ENCODE measurements around the gene GFRA3.
"Not testable (repeated sequence)": the region's sequence is repeated elsewhere in the genome, so short reads cannot be mapped to it uniquely, and the experiment has no call there.

GFRA3 gene, protein sequence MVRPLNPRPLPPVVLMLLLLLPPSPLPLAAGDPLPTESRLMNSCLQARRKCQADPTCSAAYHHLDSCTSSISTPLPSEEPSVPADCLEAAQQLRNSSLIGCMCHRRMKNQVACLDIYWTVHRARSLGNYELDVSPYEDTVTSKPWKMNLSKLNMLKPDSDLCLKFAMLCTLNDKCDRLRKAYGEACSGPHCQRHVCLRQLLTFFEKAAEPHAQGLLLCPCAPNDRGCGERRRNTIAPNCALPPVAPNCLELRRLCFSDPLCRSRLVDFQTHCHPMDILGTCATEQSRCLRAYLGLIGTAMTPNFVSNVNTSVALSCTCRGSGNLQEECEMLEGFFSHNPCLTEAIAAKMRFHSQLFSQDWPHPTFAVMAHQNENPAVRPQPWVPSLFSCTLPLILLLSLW

DNA sequence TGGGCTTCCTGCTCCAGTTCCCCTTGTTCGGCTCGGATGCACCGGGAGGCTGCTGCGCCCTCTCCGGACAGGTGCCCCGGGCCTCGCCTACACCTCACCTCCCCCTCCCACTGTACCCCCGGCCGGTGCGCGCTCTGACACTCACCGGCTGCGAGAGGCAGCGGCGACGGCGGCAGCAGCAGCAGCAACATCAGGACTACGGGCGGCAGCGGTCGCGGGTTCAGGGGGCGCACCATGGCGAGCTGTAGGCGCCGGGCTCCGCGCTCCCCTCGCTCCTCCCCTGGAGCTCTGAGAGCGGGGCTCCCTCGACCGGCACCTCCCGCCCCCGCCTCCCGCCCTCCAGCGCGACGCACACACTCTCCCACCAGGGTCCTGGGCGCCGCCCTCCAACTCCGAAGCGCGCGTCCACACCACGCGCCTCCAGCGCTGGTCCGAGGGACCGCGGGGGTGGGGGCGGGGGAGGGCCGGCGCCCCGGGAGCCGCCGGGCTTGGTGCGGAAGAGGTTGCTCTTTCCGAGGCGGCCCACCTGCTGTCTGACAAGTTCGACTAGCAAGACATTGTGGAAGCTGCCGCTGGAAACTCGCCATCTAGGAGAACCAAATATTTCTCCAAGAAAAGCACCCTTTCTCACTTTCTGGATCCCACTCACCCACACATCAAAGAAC lies at the start of gene GFRA3:
GFRA3 (minus strand) TSS at position 433 of the 665 bp plus-strand sequence; CDS start at position 236, 197 bp downstream.
- DNase-seq (no peak), ATAC-seq (replicated peaks) (peak; percentile 59 to 66)
- peaks cover 24 to 32% of the 10 kb centered on the region in 2 donors for H3K27me3 Mint-ChIP-seq
- peak within 1 kb of the TSS; percentile 66 to 68 for H3K4me3 Mint-ChIP-seq
- peaks cover 5 to 7% of the 10 kb centered on the region in 2 donors for H3K4me1 Mint-ChIP-seq
- no peaks in the 10 kb centered on the region for H3K9me3 Mint-ChIP-seq
- no peak within 1 kb of the TSS for H3K27ac Mint-ChIP-seq
- no peaks in the 10 kb centered on the region for H3K36me3 Mint-ChIP-seq

DNA sequence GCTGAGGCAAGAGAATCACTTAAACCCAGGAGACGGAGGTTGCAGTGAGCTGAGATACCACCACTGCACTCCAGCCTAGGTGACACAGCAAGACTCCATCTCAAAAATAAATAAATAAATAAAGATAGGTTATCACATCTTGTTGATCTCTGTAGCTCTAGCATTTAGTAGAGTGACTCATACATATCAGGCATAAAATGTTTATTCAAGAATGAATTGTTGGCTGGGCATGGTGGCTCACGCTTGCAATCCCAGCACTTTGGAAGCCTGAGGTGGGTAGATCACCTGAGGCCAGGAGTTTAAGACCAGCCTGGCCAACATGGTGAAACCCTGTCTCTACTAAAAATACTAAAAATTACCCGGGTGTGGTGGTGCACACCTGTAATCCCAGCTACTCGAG lies 43.8 kb upstream of the GFRA3 start:
- not testable (repeated sequence) for H3K36me3 Mint-ChIP-seq; H3K27ac Mint-ChIP-seq; H3K4me1 Mint-ChIP-seq; DNase-seq; H3K4me3 Mint-ChIP-seq; H3K27me3 Mint-ChIP-seq; ATAC-seq (replicated peaks); H3K9me3 Mint-ChIP-seq

DNA sequence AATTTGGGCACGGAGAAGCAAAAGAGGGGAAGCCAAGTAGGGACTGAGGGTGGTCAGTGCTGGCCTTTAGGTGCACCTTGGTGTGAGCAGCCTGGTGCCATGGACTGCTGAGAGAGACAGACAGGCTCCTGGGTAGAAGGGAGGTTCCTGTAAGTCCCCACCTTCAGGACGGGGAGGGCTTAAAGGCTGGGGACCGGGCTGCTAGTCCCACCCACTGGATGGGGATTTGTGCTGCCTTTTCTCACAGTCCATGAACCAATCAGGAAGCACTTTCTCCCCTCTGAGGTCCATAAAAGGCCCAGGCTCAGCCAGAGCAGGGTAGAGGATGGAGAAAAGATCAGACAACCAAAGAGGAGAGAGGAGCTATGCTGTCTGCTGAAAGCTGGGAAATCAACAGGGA lies 41.9 kb upstream of the GFRA3 start:
- Mint-ChIP-seq H3K36me3 (no peaks in the 10 kb centered on the region), H3K9me3 (peaks cover 0 to 2% of the 10 kb centered on the region in 2 donors), H3K4me3 (no peak overlapping the region), H3K27me3 (no peaks in the 10 kb centered on the region), H3K27ac (no peak overlapping the region), H3K4me1 (no peaks in the 10 kb centered on the region)
- ATAC-seq (replicated peaks), result no peak
- no peak for DNase-seq

DNA sequence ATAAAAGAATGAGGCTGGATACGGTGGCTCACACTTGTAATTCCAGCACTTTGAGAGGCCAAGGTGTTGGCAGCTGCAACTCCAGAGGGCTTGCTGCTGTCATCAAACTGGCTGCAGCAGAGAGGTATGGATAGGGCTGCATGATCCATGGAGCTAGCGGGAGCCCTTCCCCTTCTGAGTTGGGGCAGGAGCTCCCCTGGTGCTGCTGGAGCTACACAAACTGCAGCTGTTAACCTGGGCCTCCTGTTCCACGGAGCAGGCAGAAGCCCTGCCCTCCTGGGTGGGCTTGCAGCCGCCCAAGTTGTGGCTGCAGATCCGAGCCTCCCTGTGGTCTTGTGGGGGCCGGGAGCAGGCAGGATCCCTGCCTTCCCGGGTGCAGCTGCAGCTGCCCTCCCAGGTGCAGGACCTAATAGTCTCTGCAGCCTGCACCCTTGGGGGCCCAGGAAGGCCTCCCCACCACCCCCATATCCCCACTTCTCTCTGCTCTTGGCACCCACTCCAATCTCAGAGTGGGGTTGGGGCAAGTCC lies 41.4 kb upstream of the GFRA3 start:
- Mint-ChIP-seq H3K27ac (no peak overlapping the region), H3K4me1 (no peaks in the 10 kb centered on the region), H3K9me3 (peaks cover 0 to 2% of the 10 kb centered on the region in 2 donors), H3K36me3 (no peaks in the 10 kb centered on the region), H3K4me3 (no peak overlapping the region), H3K27me3 (no peaks in the 10 kb centered on the region)
- ATAC-seq (replicated peaks) (no peak), DNase-seq (no peak)

DNA sequence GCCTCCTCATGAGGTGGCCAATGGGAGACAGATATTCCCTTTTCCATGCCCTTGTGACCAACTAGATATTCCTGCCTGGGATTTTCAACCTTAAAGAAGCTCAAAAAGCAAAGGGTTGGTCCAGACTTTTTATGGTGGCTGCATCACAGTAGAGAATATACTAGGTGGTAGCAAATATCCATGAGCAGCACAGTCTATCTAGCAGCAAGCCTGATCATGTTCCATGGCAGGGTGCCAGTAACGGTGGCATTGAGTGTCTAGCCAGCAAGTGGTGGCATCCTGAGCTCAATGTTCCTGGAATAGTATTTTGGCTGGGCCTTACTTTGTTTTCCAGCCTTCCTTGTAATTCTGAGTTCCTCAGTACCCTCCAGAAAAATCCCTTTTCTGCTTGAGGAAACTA lies 31.4 kb upstream of the GFRA3 start:
- ATAC-seq (replicated peaks) (no peak), DNase-seq (no peak)
- Mint-ChIP-seq H3K27ac (no peak overlapping the region), H3K4me3 (no peak overlapping the region), H3K27me3 (no peaks in the 10 kb centered on the region), H3K4me1 (no peaks in the 10 kb centered on the region), H3K36me3 (no peaks in the 10 kb centered on the region), H3K9me3 (no peaks in the 10 kb centered on the region)

DNA sequence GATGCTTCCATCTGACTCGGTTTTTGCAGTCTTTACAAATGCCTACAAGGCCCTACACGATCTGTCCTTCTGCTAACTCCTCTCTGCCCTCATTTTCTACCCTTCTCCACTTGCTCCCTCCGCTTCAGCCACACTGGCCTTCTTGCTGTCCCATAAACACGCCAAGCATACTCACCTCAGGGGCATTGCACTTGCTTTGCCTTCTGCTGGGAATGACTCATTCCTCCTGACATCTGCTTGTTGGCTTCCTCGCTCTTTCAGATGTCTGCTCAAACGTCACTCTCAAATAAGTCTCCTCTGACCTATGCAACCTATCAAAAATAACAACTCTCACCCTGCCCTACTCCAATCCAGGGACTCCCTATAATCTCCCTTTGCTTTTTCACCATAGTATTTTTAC lies 29.0 kb upstream of the GFRA3 start:
- no peak for DNase-seq
- Mint-ChIP-seq H3K9me3 (no peaks in the 10 kb centered on the region), H3K27ac (no peak overlapping the region), H3K4me3 (no peak overlapping the region), H3K36me3 (no peaks in the 10 kb centered on the region), H3K4me1 (no peaks in the 10 kb centered on the region), H3K27me3 (no peaks in the 10 kb centered on the region)
- ATAC-seq (replicated peaks), result no peak

DNA sequence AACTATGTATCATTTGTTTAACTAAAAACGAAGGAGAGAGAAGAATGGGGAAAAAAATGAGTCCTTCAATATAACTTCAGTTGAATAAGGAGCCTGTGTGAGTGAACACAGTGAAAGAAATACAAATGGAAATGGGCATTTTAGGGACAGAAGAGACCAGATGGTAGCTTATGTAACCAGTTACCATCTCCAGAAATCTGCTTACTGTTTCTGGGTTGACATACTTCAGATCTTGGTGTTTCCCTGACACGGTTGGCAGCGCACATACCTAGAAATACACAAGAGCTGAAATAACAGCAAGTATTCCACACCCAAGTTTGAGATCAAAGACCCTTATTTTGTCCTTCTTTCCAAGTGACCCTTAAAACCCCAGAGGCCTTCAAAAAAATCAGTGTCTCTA lies 14.9 kb upstream of the GFRA3 start:
- no peaks in the 10 kb centered on the region for H3K27me3 Mint-ChIP-seq
- H3K9me3 Mint-ChIP-seq, result no peaks in the 10 kb centered on the region
- H3K36me3 Mint-ChIP-seq, result no peaks in the 10 kb centered on the region
- peaks cover 4 to 7% of the 10 kb centered on the region in 2 donors for H3K4me1 Mint-ChIP-seq
- no peak overlapping the region for H3K27ac Mint-ChIP-seq
- DNase-seq (no peak), ATAC-seq (replicated peaks) (no peak)
- no peak overlapping the region for H3K4me3 Mint-ChIP-seq

DNA sequence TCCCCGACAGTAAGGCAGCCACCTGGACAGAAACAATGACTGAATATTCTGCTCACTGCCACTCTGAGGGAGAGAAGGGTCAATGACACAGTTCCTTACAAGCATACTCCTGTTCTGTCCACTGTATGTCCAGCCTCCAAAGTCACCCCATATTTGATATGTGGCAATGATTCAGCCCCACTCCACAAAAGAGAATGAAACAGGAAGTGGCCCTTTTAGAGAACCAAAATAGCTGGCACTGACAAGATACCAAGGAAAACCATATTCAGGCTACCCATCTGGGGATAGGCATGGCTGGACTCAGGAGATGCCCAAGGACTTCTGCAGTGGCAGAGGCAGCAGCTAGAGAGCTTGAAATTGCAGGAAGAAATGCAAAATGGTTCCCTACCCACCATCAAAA lies 12.8 kb upstream of the GFRA3 start:
- H3K27ac Mint-ChIP-seq, result no peak overlapping the region
- no peaks in the 10 kb centered on the region for H3K36me3 Mint-ChIP-seq
- peaks cover 4 to 7% of the 10 kb centered on the region in 2 donors for H3K4me1 Mint-ChIP-seq
- no peaks in the 10 kb centered on the region for H3K9me3 Mint-ChIP-seq
- no peak overlapping the region for H3K4me3 Mint-ChIP-seq
- DNase-seq (no peak), ATAC-seq (replicated peaks) (peak in 1 of 2 donors; percentile 45)
- H3K27me3 Mint-ChIP-seq, result no peaks in the 10 kb centered on the region

DNA sequence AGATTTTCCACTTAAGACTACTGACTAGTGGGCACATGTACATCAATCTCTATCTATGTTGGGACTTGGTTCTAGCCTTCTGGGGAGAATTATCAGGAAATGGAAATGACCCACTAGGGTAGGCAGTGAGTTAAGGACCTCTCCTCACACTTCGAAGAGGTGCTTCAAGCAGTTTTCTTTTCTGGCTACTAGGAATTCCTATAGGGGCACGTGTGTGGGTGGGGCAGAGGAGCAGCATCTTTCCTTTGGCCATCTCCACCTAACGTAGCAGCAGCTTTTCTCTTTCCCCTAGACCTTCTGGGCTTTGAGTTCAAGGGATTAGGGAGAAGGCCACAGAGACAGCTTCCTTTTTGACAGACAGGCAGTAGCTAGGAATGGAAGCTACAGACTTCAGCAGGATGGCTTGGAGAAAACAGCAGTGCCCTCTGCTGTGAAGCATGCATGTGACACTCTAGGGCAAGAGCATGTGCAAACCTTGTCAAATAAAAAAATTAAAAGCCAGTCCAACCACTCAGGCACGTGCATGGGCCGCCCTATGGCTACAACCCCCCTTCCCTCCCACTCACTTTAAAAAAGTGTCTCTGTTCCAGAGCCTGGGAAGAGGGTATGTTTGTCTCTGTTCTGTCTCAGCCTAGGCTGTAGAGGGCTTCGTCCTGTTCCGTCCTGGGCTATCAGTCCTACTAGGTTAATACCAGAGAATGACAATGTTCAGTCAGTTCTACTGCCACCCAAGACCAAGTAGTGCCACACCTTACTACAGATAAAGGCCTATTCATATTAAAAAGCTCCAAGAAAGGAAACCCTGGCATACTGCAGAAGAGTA lies 8.7 kb upstream of the GFRA3 start:
- Mint-ChIP-seq H3K9me3 (no peaks in the 10 kb centered on the region), H3K27me3 (no peaks in the 10 kb centered on the region), H3K4me3 (no peak overlapping the region), H3K27ac (no peak overlapping the region), H3K36me3 (no peaks in the 10 kb centered on the region), H3K4me1 (peaks cover 4 to 7% of the 10 kb centered on the region in 2 donors)
- ATAC-seq (replicated peaks) (peak; percentile 67 to 68), DNase-seq (no peak)

DNA sequence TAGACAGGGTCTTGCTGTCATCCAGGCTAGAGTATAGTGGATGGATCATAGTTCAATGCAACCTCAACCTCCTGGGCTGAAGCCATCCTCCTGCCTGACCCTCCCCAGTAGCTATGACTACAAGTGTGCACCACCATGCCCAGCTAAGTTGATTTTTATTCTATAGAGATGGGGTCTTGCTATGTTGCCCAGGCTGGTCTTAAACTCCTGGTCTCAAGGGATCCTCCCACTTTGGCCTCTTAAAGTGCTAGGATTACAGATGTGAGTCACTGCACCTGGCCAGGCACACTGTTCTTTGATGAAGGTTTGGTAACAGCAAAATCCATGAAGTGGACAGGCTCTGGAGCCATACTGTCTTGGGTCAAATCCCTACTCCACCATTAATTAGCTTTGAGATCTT lies 6.5 kb upstream of the GFRA3 start:
- Mint-ChIP-seq H3K36me3 (no peaks in the 10 kb centered on the region), H3K27ac (no peak overlapping the region), H3K9me3 (no peaks in the 10 kb centered on the region), H3K4me3 (no peak overlapping the region), H3K27me3 (no peaks in the 10 kb centered on the region), H3K4me1 (no peaks in the 10 kb centered on the region)
- ATAC-seq (replicated peaks) (no peak), DNase-seq (no peak)

DNA sequence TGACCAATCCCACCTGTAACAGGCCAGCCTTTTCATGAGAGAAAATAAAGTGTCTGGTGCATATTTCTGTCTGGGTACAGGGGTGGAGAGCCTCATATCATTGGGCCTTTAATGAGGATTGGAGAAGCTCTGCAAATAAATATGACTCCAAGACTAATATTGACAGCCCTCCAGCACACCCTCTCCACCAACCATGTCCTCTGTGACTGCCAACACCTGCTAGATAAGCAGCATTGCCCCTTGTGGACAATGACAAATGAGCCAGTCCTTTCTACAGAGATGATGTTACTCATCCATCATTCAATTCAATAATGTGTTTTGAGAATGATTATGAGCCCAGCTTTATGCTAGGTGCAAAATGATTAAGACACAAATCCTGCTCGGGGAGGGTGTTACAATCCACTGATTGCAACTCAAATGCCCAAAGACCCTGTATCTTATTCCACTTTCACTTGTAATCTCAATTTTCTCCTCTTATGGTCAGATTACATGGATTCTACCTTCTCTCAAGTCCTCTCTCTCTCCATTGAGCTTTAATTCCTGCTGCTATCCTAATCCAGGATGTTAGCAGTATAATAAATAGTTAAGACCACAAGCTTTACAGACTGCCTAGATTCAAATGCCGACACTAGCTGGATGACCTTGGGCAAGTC lies 2.1 kb upstream of the GFRA3 start:
- Mint-ChIP-seq H3K27ac (no peak overlapping the region), H3K36me3 (no peaks in the 10 kb centered on the region), H3K9me3 (no peaks in the 10 kb centered on the region), H3K4me3 (no peak overlapping the region), H3K4me1 (peaks cover 5 to 7% of the 10 kb centered on the region in 2 donors), H3K27me3 (peaks cover 24 to 32% of the 10 kb centered on the region in 2 donors)
- ATAC-seq (replicated peaks) (peak; percentile 51 to 54), DNase-seq (no peak)

DNA sequence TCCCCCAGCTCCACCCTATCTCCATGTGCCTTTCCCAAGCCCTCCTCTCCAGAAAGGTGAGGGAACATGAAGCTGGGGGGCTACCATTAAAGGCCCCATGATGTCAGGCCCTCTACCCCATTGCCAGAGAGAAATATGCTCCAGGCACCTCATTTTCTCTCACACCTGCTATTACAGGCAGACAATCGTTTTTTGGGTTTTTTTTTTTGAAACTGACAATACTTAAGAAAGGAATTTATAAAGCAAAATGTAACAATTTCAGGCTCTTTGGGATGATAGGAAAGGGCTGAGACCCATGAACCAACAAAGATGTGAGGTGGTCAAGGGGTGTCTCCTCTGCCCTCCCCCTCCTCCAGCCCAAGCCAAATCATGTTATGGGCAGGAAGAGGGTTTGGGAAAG lies 1.5 kb upstream of the GFRA3 start:
- Mint-ChIP-seq H3K4me3 (no peak overlapping the region), H3K27me3 (peaks cover 24 to 32% of the 10 kb centered on the region in 2 donors), H3K9me3 (no peaks in the 10 kb centered on the region), H3K4me1 (peaks cover 5 to 7% of the 10 kb centered on the region in 2 donors), H3K27ac (no peak overlapping the region), H3K36me3 (no peaks in the 10 kb centered on the region)
- ATAC-seq (replicated peaks) (no peak), DNase-seq (no peak)

DNA sequence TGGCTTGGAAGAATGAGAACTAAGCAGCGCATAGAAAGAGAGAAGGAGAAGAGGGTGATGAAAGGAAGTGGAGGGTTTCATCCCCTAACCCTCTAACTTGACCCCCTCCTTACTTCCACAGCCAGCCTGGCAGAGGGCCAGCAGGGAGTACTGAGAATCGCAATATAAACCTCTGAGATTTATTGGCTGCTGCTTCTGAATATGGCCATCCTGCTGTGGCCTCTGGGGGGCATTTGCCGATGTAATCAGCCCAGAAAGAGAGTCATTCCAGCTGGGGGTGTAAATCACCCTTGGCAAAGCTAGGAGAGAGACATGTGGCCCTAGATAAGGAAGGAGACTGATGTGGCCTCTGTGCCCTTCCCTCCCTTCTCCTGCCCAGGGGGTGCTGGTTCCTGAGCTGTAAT lies 960 bp upstream of the GFRA3 start:
- no peak overlapping the region for H3K27ac Mint-ChIP-seq
- H3K36me3 Mint-ChIP-seq, result no peaks in the 10 kb centered on the region
- H3K4me3 Mint-ChIP-seq, result no peak overlapping the region
- H3K27me3 Mint-ChIP-seq, result peaks cover 24 to 32% of the 10 kb centered on the region in 2 donors
- ATAC-seq (replicated peaks), result no peak
- H3K9me3 Mint-ChIP-seq, result no peaks in the 10 kb centered on the region
- DNase-seq, result no peak
- peaks cover 5 to 7% of the 10 kb centered on the region in 2 donors for H3K4me1 Mint-ChIP-seq

DNA sequence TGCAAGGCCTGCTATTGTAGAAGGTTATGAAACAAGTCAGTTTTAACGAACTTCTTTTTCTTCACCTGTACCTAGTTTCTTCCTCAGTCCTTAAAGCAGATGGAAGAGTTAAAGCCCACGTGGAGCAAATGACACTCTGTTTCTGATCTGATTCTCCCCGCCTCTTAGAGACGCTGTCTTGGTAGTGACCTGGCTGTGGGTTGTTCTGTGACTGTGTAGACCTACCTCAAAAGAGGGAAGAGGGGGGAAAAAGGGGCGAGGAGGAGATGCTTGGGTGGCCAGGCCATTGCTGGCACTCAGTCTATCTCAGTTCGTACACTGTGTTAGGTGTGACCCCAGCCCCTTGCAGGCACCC lies 610 bp downstream of the GFRA3 start:
- ATAC-seq (replicated peaks) (no peak), DNase-seq (no peak)
- H3K9me3 Mint-ChIP-seq, result no peaks in the 10 kb centered on the region
- no peaks in the 10 kb centered on the region for H3K36me3 Mint-ChIP-seq
- H3K27ac Mint-ChIP-seq, result no peak overlapping the region
- peak overlapping the region; percentile 46 to 68 for H3K4me3 Mint-ChIP-seq
- H3K27me3 Mint-ChIP-seq, result peaks cover 24 to 35% of the 10 kb centered on the region in 2 donors
- peaks cover 5 to 7% of the 10 kb centered on the region in 2 donors for H3K4me1 Mint-ChIP-seq

Measured in stimulated activated naive B cell treated with anti-CD40 and anti-IgM and Interleukin-4, amounts not matched to agents 10 μg/mL and 1 μg/mL and 100 μg/mL, for 72 hours (primary cell).